GM18526 (cell line): ENCODE results near the gene RUNX2.

Source experiments
- POLR2A ChIP-seq: IDR thresholded peaks from 3 replicates; pipeline ENCODE4 v1.6.1; 2011; ENCODE audit not compliant: insufficient read length; ENCODE audit errors: extremely low read depth

The RUNX2 gene

GRCh38 chr6:45494416-45495135 lies 166.4 kb downstream of the RUNX2 start:
- no peak for TF ChIP-seq POLR2A

GRCh38 chr6:45495429-45496084 lies 167.4 kb downstream of the RUNX2 start:
- no peak for TF ChIP-seq POLR2A

GRCh38 chr6:45496085-45496433 lies 167.9 kb downstream of the RUNX2 start:
- TF ChIP-seq POLR2A = no peak

- no peak for TF ChIP-seq POLR2A
Observed at GRCh38 chr6:45498591-45498990, 170.5 kb downstream of the RUNX2 start.

- TF ChIP-seq POLR2A = no peak
Observed at GRCh38 chr6:45500924-45501816, 173.0 kb downstream of the RUNX2 start.

GRCh38 chr6:45502456-45502855 lies 174.3 kb downstream of the RUNX2 start:
- no peak for TF ChIP-seq POLR2A

- TF ChIP-seq POLR2A = no peak
Observed at GRCh38 chr6:45504947-45505346, 176.8 kb downstream of the RUNX2 start.

- TF ChIP-seq POLR2A = no peak
Observed at GRCh38 chr6:45505470-45505869, 177.3 kb downstream of the RUNX2 start.

- no peak for TF ChIP-seq POLR2A
Observed at GRCh38 chr6:45507186-45507585, 179.1 kb downstream of the RUNX2 start.

- no peak for TF ChIP-seq POLR2A
Observed at GRCh38 chr6:45509426-45509825, 181.3 kb downstream of the RUNX2 start.

GRCh38 chr6:45512717-45513116 lies 184.6 kb downstream of the RUNX2 start:
- no peak for TF ChIP-seq POLR2A

- TF ChIP-seq POLR2A = no peak
Observed at GRCh38 chr6:45513213-45513618, 185.1 kb downstream of the RUNX2 start.

- no peak for TF ChIP-seq POLR2A
Observed at GRCh38 chr6:45513843-45514242, 185.7 kb downstream of the RUNX2 start.

- TF ChIP-seq POLR2A = no peak
Observed at GRCh38 chr6:45514454-45515230, 186.5 kb downstream of the RUNX2 start.
